Stimulated activated CD4-positive, alpha-beta T cell treated with anti-CD3 and anti-CD28 coated beads, Interleukin-12 subunit alpha, Interleukin-12 subunit beta, amount 100 ng/mL, for 24 hours (primary cell): ENCODE measurements around the gene FBXO27.
"Not testable (repeated sequence)": the region's sequence is repeated elsewhere in the genome, so short reads cannot be mapped to it uniquely, and the experiment has no call there.

Experiments used
- DNase-seq, 2 experiments: peaks; one replicate each; pipeline ENCODE4 v3.0.0-alpha.2; 2020; ENCODE audit warnings: low read depth in 2 of 2

The FBXO27 gene

DNA sequence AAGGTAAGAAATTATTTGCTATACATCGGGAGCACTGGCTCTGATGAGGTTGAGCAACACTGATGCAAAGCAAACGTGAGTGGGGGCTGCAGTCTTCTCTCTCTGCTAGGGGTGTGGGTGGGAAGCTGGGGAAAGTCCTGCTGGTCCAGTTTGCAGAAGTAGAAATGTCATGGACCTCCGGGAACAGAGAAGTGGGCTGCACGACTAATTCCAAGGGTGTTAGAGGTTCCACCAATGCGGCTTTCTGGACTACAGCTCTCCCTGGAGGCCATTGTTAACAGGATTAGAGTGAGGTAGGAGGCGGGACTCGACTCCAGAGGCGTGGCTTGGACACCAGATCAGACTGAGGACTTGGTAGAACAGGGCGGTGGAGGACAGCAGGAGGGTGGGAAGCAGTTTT is 5.7 kb upstream of the FBXO27 start:
- DNase-seq = no peak

DNA sequence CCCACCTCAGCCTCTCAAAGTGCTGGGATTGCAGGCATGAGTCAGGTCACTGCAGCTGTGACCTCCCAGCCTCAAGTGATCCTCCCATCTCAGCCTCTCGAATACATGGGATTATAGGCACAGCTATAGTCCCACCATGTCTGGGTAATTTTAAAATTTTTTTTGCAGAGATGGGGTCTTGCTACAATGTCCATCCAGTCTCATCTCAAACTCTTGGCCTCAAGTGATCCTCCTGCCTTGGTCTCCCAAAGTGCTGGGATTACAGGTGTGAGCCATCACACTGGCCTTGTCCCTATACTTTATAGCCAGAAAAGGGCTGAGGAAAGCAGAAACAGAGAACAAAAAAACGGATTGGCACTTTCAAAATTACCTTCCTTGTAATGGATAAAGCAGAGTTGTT is 4.8 kb upstream of the FBXO27 start:
- DNase-seq = no peak

DNA sequence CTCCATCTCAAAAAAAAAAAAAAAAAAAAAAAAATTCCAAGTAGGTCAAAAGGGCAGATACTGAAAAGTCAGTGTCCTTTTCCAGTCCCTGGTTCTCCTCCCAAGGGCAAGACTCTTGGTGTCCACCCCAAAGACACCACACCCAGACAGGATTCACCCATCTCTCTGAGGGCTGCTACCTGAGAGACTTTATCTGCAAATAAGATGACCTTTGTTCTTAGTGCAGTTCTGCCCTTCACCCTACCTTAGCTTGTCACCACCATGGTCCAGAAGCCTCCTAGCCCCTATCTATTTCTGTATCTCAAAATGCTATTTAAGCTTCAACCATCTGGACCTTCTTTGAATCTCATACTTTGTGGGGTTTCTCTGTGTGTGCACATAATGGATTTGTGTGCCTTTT is 4.2 kb upstream of the FBXO27 start:
- no peak for DNase-seq

DNA sequence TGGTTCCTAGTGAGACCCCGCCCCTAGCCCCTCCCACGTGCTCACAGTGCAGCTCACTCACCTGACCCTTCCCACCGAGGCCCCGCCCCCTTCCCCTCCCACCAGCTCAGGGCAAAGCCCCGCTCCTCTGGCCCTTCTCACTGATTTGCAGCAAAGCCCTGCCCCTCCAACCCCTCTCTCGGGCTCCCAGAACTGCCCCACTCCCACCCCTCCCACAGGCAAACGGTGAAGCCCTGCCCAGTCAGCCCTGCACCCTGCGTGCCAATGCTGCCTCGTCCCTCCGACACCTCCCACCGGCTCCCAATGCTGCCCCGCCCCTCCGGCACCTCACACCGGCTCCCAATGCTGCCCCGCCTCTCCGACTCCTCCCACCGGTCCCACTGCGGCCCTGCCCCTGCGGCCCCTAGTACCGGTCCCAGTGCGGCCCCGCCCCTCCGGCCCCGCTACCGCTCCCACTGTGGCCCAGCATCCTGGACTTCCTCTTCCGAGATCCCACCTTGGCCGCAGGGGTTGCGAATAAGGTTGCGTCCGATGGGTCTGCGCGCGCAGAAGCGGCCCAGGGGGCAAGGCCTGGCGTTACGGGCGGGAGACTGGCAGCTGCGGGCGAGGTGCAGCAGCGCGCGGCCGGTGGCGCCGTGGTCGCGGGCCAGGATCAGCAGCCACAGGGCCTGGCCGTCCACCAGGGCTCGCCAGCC is 834 bp downstream of the FBXO27 start:
- DNase-seq = peak; percentile 65 to 87

DNA sequence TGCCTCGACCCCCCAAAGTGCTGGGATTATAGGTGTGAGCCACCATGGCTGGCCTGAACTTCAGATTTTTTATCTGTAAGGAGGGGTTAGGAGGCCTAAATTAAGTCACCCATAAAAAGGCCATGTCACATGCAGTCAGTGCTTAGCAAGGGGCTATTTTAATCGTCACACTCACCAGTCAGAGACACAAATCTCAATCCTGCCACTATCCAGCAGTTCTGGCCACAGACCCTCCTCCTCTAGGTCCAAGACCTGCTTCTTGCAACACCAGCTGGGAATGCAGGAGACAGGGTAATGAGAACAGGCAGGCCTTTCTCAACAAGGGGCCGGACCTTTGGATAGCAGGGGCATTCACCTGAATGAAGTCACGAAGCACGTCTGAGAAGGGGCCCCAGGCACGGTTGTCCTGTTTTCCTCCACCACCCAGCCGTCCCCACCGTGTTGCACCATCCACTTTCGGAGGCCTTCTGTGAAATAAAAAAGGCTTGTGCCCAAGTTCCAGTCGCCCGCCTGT is 1.4 kb downstream of the FBXO27 start:
- no peak for DNase-seq

DNA sequence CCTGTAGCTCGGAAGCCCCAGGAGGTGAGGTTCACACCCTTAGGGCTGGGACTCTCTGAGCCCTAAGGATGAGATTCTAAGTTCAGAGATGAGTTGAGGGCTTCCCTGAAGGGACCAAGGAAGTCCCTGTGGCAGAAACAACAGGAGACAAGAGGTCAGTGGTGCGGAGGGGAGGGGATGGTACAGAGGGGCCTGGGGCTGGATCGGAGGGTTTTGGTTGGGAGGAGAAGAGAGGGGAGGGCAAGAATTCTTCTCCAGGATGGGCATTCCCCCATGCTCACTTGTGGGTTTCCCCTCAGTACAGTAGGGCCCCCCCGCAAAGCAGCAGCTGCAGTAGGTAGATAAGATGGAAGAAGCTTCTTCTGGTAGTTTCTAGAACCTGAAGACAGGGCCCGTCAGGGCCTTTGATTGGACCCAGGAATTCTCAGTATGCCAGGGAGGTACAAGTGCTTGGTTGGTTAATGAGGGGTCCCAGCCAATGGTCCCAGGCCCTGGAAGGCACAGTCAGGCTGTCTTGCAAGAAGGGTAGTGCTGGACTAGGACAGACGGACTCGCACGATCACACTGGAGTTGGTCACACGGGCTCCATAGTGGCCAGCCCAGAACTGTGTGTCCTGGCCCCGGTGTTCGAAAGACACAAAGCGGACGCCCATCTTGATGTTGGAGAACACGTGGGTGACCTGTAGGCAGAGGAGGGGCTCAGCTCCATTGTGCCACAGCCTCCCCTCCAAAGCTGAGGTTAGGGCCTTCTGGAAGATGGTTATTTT is 7.3 kb downstream of the FBXO27 start:
- no peak for DNase-seq

DNA sequence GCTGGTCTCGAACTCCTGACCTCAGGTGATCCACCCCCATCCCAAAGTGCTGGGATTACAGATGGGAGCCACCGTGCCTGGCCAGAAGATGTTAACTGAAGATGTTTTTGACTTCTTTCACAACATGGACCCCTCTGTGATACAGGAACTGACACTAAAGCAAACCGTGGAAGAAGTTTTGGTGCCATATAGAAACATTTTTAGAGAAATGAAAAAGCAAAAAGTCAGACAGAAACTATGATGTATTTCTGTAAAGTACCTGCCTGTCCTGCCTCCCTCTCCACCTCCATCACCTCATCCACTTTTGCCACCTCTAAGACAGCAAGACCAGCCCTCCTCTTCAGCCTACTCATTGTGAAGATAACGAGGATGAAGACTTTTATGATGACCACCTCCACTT is 11.3 kb downstream of the FBXO27 start:
- no peak for DNase-seq

DNA sequence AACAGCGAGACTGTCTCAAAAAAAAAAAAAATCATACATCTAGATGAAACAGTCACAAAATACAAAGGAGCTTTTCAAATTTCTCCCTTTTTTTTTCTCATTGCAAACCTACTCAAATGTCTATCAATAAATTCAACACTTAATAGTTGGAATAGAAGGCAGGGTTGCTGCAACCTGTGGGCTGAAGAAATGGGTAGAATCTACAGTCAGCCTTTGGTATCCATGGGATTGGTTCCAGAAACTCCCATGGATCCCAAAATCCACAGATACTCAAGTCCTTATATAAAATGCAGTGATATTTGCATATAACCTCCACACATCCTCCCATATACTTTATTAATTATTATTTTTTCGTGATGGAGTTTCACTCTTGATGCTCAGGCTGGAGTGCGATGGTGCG is 14.7 kb downstream of the FBXO27 start:
- DNase-seq = no peak

DNA sequence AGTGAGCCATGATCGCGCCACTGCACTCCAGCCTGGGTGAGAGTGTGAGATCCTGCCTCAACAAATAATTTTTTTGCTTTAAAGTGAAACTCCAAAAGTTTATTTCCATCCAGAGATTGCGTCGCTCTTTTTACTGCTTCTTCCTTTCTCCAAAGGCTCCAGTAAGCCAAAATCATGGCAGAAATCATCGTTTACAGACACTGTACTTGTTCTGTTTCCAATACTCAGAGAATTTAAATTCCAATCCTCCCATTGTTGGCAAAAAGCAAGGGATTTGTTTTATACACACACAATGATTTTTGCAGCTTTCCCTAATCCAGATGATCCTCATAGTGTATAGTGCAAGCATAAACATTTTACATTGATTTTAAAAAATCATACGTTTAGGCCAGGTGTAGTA is 15.3 kb downstream of the FBXO27 start:
- DNase-seq = no peak

DNA sequence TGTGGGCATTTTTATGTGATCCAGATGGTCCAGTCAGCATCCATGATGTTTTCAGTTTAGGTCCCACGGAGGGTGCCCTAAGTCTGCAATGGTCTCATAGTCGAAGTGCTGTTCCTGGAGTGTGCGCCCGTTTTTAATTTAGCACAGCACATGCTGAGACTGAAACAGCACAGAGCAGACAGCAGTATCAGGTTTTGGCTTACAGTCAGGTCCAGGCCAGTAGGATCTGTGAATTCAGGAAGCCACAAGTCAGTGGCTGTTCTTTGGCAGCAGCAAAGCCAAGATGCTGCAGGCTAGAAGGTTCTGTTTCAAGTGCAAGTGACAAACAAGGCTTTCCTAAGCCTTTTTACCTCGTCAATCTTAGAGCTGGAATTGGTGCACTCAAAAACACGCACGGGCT is 18.3 kb downstream of the FBXO27 start:
- no peak for DNase-seq

DNA sequence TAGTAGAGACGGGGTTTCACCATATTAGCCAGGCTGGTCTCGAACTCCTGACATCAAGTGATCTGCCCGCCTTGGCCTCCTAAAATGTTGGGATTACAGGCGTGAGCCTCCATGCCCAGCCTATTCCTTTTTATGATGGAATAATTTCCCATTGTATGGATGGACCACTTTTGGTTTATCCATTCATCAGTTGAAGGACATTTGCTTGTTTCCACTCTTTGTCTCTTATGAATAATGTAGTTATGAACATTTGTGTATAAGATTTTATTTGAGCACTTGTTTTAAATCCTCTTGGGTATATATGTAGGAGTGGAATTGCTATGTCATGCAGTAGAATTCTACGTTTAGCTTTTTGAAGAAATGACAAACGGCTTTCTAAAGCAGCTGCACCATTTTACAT is 23.3 kb downstream of the FBXO27 start:
- DNase-seq = no peak

DNA sequence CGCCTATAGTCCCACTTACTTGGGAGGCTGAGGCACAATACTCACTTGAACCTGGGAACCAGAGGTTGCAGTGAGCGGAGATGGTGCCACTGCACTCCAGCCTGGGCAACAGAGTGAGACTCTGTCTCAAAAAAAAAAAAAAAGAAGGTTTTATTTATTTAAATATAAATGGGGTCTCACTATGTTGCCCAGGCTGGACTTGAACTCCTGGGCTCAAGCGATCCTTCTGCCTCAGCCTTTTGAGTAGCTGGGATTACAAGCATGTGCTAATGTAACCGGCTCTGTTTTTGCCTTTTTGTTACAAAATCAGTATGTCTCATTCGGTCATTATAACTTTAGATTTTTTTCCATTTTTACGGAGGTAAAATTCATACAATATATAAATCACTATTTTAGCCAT is 24.2 kb downstream of the FBXO27 start:
- DNase-seq = no peak

DNA sequence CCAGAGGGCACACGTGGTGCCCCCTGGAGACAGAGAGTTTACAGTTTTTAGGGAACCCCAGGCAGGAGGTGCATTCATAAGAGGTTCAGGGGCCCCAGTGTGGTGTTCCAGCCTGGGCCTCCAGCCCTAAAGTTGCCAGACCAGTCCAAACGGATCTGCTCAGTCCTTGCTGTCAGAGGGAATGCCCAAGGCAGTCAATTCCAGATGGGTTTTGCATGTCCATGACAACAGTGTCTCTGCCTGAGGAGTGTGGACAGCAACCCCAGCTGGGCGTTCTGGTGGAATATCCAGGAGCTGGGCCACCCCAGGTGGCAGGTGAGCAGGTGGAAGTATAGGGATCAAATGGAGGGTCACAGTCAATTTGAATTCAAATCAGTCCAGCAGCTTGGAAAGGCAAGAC is 25.3 kb downstream of the FBXO27 start:
- no peak for DNase-seq

DNA sequence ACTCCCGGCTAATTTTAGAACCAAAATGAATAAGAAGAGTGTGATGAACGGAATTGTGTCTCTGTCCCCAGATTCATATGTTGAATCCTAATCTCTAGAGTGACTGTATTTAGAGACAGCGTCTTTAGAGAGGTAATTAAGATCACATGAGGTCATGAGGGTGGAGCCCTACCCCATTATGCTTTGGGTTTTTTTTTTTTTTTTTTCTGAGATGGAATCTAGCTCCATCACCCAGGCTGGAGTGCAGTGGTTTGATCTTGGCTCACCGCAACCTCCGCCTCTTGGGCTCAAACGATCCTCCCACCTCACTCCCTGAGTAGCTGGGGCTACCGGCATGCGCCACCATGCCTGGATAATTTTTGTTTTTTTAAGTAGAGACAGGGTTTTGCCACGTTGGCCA is 27.9 kb downstream of the FBXO27 start:
- DNase-seq = no peak

DNA sequence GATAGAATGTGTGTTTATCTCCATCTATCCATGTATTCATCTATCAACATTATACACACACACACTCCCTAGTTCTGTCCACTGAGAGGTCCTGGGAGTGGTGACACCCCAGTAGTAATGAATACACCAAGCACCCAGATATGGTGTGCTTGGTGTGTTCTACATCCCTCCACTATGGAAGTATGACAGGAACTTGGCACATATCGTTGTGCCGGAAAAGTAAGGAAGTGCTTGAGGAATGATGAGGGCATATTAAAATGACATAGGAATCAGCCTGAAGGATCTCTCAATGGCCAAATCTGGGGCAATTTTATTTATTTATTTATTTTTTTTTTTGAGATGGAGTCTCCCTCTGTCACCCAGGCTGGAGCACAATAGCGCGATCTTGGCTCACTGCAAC is 28.6 kb downstream of the FBXO27 start:
- DNase-seq = no peak

DNA sequence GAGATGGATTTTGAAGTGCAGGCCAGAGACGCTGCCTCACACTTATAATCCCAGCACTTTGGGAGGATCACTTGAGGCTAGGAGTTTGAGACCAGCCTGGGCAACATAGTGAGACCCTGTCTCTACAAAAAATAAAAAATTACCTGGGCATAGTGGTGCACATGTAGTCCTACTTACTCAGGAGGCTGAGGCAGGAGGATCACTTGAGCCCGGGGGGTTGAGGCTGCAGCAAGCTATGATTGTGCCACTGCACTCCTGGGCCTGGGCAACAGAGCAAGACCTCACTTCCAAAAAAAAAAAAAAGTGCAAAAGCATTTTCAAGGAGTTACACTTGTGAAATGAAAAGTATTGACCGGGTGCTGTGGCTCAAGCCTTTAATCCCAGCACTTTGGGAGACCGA is 29.2 kb downstream of the FBXO27 start:
- no peak for DNase-seq

DNA sequence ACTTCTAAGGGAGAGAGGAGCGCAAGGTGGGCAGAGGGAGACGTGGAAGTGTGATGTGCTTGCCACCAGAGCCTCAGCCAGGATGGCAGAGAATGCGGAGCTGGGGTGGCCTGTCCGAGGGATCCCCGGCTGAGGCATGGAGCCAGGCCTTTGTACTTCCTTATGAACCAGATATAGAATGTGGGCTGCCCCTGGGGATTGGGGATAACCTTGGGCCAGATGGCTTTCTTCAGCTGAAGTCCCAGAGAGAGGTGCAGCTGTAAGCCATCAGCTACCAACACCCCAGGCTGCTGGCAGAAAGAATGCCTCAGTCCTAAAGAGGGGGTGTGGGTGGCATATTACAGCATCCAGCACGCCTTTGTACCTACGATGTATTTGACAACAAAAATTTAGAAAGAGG is 31.3 kb downstream of the FBXO27 start:
- DNase-seq = no peak

DNA sequence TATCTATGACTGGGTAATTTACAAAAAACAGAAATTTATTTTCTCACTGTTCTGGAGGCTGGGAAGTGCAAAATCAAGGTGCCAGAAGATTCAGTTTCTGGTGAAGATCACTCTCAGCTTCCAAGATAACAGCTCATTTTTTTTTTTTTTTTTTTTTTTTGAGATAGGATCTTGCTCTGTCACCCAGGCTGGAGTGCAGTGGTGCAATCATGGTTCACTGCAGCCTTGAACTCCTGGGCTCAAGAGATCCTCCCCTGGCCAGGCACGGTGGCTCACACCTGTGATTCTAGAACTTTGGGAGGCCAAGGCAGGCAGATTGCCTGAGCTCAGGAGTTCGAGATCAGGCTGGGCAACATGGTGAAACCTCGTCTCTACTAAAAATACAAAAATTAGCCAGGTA is 34.8 kb downstream of the FBXO27 start:
- not testable (repeated sequence) for DNase-seq

DNA sequence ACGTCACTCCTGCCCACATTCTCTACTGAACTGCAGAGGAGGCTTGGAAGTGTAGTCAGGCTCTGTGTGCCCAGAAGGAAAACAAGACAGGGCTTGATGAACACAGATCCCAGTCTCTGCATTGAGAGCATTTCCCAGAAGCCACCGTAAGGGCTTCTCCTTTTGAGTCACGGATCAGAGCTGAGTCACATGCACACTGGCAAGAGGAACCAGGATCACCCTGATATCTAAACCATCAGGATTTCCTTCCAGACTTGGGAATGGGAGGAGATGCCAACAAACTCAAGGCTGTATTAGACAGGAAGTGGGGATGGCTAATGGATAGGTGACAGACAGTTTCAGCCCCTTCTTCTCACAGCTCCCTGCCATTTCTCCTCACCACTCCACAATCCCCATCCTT is 39.1 kb downstream of the FBXO27 start:
- no peak for DNase-seq

DNA sequence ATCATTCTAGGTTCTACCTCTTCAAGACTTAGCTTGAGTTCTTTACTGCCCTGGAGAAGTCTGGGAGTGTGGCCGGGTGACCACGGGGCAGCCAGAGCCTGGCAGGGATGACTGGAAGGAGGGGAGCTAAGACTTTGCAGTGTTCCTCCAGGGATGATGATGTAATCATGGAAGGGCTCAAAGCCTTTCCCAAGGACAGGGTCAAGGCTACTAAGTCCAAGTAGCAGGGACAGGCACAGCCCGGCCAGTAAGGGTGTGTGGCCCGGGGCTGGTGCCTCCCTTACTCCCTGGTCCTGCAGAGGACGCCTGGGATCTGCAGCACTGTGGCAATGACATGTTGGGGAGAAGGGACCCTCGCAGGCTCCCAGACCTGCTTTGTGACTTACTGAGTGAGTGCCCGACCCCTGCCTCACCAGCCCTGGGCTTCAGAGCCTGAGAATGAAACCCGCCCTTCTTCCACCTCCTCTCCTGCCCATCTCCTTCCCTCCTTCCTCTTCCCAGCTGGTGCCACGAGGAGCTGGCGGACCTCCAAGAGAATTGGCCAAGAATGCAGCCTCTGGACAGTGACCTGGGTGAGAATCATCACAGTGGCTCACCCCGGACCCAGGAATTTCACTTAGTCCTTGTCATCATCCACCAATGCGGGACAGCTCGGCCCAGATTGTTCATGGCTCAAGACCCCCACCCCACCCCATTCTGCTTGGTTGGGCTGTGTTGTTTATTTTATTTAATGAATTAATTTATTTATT is 41.2 kb downstream of the FBXO27 start:
- no peak for DNase-seq

DNA sequence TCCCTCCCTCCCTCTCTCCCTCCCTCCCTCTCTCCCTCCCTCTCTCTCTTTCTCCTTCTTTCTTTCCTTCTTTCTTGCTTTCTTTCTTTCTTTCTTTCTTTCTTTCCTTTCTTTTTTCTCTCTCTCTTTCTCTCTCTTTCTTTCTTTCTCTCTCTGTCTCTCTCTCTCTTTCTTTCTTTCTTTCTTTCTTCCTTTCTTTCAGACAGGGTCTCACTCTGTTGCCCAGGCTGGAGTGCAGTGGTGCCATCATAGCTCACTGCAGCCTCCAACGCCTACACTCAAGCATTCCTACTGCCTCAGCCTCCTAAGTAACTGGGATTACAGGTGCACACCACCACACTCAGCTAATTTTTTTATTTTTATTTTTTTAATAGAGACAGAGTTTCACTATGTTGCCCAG is 42.7 kb downstream of the FBXO27 start:
- not testable (repeated sequence) for DNase-seq

DNA sequence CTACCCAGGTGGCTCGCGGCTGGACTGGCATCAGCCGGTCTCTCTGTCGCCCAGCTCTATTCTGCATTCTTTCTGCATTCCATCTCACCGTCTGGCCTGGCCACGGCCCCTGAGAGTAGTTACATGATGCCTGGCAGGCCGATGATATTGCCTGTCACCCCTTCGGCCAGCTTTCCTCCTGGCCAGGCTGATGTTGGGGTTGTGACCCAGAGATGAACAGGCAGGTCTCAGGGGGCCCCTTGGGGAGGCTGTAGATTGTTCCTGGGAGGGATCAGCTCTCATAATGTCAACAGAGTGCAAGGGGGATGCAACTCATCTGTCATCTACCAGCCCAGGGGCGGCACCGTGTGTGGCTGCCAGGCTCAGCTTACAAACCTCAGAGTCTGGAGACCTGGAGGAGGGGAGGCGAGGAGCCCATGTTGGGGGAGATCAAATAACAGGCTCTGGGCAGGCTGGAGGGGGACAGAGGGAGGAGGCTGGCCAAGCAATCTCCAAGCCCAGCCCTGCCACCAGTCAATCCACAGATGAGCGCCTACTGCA is 43.2 kb downstream of the FBXO27 start:
- no peak for DNase-seq
